WTC11 (cell line): Measurements from ENCODE around the gene GTF3C2.

Experiments
- CREB1 ChIP-seq: sonication (generic); formaldehyde crosslinking; IDR thresholded peaks from 2 replicates; pipeline ENCODE4 v1.8.0; 2023; ENCODE audit warnings: mild to moderate bottlenecking, missing genetic modification reagents
- ESRRA ChIP-seq: sonication (generic); formaldehyde crosslinking; IDR thresholded peaks from 2 replicates; pipeline ENCODE4 v1.8.1; 2022; ENCODE audit warnings: mild to moderate bottlenecking, missing genetic modification reagents, borderline replicate concordance
- FOXJ3 ChIP-seq: sonication (generic); formaldehyde crosslinking; IDR thresholded peaks from 2 replicates; pipeline ENCODE4 v1.9.0; 2021; ENCODE audit warnings: missing genetic modification reagents, mild to moderate bottlenecking, borderline replicate concordance
- NFE2L1 ChIP-seq: sonication (generic); formaldehyde crosslinking; IDR thresholded peaks from 2 replicates; pipeline ENCODE4 v1.8.1; 2023; ENCODE audit warnings: missing genetic modification reagents
- ZNF263 ChIP-seq: sonication (generic); formaldehyde crosslinking; IDR thresholded peaks from 2 replicates; pipeline ENCODE4 v1.8.1; 2022; ENCODE audit warnings: low read depth, mild to moderate bottlenecking, moderate library complexity, missing genetic modification reagents
- TF ChIP-seq, protein P1 (sequence below): sonication (generic); formaldehyde crosslinking; IDR thresholded peaks from 2 replicates; pipeline ENCODE4 v1.8.1; 2022; ENCODE audit warnings: mild to moderate bottlenecking, missing genetic modification reagents, moderate library complexity, borderline replicate concordance
- TF ChIP-seq, protein P2 (sequence below): sonication (generic); formaldehyde crosslinking; IDR thresholded peaks from 2 replicates; pipeline ENCODE4 v1.8.1; 2023; ENCODE audit warnings: mild to moderate bottlenecking, missing genetic modification reagents, moderate library complexity
- TF ChIP-seq, protein P3 (sequence below): fragments of 200-600 bp; IDR thresholded peaks from 2 replicates; pipeline ENCODE4 v1.8.0; 2022; ENCODE audit warnings: antibody characterized with exemption
- TF ChIP-seq, protein P4 (sequence below): sonication (generic); formaldehyde crosslinking; IDR thresholded peaks from 2 replicates; pipeline ENCODE4 v1.8.0; 2022; ENCODE audit warnings: missing genetic modification reagents
- TF ChIP-seq, protein P5 (sequence below): sonication (generic); formaldehyde crosslinking; IDR thresholded peaks from 2 replicates; pipeline ENCODE4 v1.8.0; 2023; ENCODE audit warnings: mild to moderate bottlenecking, missing genetic modification reagents
- TF ChIP-seq, protein P6 (sequence below): sonication (generic); formaldehyde crosslinking; conservative IDR thresholded peaks from 2 replicates; pipeline ENCODE4 v1.8.1; 2022; ENCODE audit warnings: mild to moderate bottlenecking, missing genetic modification reagents

DNA sequence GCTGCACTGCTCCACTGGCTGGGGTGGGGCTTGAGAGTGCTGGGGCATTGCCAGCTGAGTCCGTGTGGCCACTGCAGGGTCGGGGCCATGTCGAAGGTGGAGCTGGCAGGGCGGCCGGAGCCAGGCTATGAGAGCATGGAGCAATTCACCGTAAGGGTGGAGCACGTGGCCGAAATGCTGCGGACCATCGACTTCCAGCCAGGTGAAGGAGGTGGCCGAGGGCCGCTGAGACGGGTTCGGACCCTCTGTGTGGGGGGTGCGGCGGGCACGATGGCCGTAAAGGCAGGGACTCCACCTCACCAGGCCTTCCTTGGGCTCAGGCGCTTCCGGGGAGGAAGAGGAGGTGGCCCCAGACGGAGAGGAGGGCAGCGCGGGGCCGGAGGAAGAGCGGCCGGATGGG, 50.4 kb downstream of the GTF3C2 start:
- TF ChIP-seq, protein P1, sequence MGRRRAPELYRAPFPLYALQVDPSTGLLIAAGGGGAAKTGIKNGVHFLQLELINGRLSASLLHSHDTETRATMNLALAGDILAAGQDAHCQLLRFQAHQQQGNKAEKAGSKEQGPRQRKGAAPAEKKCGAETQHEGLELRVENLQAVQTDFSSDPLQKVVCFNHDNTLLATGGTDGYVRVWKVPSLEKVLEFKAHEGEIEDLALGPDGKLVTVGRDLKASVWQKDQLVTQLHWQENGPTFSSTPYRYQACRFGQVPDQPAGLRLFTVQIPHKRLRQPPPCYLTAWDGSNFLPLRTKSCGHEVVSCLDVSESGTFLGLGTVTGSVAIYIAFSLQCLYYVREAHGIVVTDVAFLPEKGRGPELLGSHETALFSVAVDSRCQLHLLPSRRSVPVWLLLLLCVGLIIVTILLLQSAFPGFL, result no peak
- TF ChIP-seq, protein P2, sequence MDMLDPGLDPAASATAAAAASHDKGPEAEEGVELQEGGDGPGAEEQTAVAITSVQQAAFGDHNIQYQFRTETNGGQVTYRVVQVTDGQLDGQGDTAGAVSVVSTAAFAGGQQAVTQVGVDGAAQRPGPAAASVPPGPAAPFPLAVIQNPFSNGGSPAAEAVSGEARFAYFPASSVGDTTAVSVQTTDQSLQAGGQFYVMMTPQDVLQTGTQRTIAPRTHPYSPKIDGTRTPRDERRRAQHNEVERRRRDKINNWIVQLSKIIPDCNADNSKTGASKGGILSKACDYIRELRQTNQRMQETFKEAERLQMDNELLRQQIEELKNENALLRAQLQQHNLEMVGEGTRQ (CRISPR knock-in tag), result no peak
- no peak for TF ChIP-seq FOXJ3
- TF ChIP-seq, protein P3, sequence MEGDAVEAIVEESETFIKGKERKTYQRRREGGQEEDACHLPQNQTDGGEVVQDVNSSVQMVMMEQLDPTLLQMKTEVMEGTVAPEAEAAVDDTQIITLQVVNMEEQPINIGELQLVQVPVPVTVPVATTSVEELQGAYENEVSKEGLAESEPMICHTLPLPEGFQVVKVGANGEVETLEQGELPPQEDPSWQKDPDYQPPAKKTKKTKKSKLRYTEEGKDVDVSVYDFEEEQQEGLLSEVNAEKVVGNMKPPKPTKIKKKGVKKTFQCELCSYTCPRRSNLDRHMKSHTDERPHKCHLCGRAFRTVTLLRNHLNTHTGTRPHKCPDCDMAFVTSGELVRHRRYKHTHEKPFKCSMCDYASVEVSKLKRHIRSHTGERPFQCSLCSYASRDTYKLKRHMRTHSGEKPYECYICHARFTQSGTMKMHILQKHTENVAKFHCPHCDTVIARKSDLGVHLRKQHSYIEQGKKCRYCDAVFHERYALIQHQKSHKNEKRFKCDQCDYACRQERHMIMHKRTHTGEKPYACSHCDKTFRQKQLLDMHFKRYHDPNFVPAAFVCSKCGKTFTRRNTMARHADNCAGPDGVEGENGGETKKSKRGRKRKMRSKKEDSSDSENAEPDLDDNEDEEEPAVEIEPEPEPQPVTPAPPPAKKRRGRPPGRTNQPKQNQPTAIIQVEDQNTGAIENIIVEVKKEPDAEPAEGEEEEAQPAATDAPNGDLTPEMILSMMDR, result no peak
- TF ChIP-seq, protein P4, sequence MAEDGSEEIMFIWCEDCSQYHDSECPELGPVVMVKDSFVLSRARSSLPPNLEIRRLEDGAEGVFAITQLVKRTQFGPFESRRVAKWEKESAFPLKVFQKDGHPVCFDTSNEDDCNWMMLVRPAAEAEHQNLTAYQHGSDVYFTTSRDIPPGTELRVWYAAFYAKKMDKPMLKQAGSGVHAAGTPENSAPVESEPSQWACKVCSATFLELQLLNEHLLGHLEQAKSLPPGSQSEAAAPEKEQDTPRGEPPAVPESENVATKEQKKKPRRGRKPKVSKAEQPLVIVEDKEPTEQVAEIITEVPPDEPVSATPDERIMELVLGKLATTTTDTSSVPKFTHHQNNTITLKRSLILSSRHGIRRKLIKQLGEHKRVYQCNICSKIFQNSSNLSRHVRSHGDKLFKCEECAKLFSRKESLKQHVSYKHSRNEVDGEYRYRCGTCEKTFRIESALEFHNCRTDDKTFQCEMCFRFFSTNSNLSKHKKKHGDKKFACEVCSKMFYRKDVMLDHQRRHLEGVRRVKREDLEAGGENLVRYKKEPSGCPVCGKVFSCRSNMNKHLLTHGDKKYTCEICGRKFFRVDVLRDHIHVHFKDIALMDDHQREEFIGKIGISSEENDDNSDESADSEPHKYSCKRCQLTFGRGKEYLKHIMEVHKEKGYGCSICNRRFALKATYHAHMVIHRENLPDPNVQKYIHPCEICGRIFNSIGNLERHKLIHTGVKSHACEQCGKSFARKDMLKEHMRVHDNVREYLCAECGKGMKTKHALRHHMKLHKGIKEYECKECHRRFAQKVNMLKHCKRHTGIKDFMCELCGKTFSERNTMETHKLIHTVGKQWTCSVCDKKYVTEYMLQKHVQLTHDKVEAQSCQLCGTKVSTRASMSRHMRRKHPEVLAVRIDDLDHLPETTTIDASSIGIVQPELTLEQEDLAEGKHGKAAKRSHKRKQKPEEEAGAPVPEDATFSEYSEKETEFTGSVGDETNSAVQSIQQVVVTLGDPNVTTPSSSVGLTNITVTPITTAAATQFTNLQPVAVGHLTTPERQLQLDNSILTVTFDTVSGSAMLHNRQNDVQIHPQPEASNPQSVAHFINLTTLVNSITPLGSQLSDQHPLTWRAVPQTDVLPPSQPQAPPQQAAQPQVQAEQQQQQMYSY (CRISPR knock-in tag), result no peak
- TF ChIP-seq, protein P5, sequence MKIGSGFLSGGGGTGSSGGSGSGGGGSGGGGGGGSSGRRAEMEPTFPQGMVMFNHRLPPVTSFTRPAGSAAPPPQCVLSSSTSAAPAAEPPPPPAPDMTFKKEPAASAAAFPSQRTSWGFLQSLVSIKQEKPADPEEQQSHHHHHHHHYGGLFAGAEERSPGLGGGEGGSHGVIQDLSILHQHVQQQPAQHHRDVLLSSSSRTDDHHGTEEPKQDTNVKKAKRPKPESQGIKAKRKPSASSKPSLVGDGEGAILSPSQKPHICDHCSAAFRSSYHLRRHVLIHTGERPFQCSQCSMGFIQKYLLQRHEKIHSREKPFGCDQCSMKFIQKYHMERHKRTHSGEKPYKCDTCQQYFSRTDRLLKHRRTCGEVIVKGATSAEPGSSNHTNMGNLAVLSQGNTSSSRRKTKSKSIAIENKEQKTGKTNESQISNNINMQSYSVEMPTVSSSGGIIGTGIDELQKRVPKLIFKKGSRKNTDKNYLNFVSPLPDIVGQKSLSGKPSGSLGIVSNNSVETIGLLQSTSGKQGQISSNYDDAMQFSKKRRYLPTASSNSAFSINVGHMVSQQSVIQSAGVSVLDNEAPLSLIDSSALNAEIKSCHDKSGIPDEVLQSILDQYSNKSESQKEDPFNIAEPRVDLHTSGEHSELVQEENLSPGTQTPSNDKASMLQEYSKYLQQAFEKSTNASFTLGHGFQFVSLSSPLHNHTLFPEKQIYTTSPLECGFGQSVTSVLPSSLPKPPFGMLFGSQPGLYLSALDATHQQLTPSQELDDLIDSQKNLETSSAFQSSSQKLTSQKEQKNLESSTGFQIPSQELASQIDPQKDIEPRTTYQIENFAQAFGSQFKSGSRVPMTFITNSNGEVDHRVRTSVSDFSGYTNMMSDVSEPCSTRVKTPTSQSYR (CRISPR knock-in tag), result no peak
- TF ChIP-seq CREB1 (CRISPR knock-in tag), result no peak
- TF ChIP-seq ESRRA (CRISPR knock-in tag), result no peak
- no peak for TF ChIP-seq NFE2L1 (CRISPR knock-in tag)
- no peak for TF ChIP-seq ZNF263 (CRISPR knock-in tag)
- TF ChIP-seq, protein P6, sequence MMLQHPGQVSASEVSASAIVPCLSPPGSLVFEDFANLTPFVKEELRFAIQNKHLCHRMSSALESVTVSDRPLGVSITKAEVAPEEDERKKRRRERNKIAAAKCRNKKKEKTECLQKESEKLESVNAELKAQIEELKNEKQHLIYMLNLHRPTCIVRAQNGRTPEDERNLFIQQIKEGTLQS (CRISPR knock-in tag), result no peak; the same call in 1 of the 2 replicates
